AG04450 (cell line): ENCODE results near the gene VWA5B1. TPM values are rescaled to one million over a fixed set of nuclear protein-coding genes. Genes with fewer than 3 reads are reported as not detected.

Experiments
- CTCF ChIA-PET: fragments of 300-600, 350-600 bp; formaldehyde crosslinking; extraction: SDS; loops from one replicate; lab custom pipeline; 2022; ENCODE audit warnings: antibody characterized with exemption, inconsistent platforms; lab: Charles Lee
- POLR2A ChIA-PET: fragments of 350-600 bp; formaldehyde crosslinking; extraction: SDS; loops from one replicate; lab custom pipeline; 2021; ENCODE audit warnings: antibody characterized with exemption, inconsistent platforms; lab: Yijun Ruan, JAX
- DNase-seq: peaks from one replicate; pipeline ENCODE4 v3.0.0-alpha.2; 2011; ENCODE audit warnings: low read depth, low spot score
- H3K27ac ChIP-seq: one replicate; pipeline ENCODE4 v1.5.1; 2012; ENCODE audit warnings: low read depth, low read length, control low read depth
- H3K27me3 ChIP-seq: one replicate; pipeline ENCODE4 v1.6.0; 2012; ENCODE audit warnings: low read length; ENCODE audit not compliant: control insufficient read depth, insufficient read depth
- H3K4me3 ChIP-seq: 2 replicates; pipeline ENCODE4 v1.5.1; 2011; ENCODE audit warnings: mild to moderate bottlenecking, low read depth, low read length, control low read depth
- H3K9me3 ChIP-seq: 2 replicates; pipeline ENCODE4 v1.5.1; 2012; ENCODE audit warnings: low read length; ENCODE audit not compliant: control insufficient read depth, insufficient read depth
- polyA plus RNA-seq: library from polyadenylated mRNA; depleted of rRNA; stranded (reverse); fragments of >200 nt; gene quantifications from 2 replicates; pipeline ENCODE4 v1.2.3, GENCODE V29; 2011
- TF ChIP-seq, protein P1 (sequence below): IDR thresholded peaks from 2 replicates; pipeline ENCODE4 v1.5.1; 2011; ENCODE audit warnings: low read depth, low read length, control low read depth, inconsistent platforms

VWA5B1 gene
- polyA plus RNA-seq, 1 experiment = not detected

DNA sequence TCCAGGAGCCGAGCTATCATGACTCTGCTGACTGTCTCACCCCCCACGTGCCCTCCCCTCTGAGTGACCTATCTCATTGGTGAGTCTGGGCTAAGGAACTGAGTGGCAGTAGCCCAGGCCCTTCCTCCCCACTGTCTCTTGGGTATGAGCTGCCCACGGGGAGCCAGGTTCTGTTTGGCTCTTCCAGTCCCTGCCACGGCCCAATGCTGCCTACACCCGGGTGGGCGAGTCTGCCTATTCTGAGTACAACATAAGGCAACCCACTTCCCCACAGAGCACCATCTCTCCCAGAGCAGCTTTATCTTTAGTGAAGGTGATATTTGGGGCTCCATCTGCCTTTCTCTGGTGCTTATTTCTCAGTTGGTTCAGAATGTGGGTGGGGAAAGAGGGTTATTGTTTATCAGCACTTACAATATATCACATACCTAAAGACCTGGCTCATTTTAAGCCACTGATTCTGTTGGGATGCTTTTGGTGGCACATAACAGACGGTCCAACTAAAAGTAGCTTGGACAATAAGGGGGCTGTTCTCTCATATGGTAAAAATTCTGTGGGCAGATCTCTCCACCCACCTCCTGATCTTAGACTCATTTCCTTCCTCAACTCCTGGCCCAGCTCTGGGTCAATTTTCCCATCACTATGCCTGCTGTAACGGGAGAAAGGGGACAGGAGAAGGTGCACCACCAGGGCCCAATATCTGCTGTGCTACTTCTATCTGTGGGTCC, 27.7 kb upstream of the VWA5B1 start:
- no peak for DNase-seq
- Histone ChIP-seq H3K9me3 (no peaks in the 10 kb centered on the region), H3K27ac (no peak overlapping the region), H3K4me3 (no peak overlapping the region), H3K27me3 (peaks cover 2% of the 10 kb centered on the region)
- TF ChIP-seq, protein P1, sequence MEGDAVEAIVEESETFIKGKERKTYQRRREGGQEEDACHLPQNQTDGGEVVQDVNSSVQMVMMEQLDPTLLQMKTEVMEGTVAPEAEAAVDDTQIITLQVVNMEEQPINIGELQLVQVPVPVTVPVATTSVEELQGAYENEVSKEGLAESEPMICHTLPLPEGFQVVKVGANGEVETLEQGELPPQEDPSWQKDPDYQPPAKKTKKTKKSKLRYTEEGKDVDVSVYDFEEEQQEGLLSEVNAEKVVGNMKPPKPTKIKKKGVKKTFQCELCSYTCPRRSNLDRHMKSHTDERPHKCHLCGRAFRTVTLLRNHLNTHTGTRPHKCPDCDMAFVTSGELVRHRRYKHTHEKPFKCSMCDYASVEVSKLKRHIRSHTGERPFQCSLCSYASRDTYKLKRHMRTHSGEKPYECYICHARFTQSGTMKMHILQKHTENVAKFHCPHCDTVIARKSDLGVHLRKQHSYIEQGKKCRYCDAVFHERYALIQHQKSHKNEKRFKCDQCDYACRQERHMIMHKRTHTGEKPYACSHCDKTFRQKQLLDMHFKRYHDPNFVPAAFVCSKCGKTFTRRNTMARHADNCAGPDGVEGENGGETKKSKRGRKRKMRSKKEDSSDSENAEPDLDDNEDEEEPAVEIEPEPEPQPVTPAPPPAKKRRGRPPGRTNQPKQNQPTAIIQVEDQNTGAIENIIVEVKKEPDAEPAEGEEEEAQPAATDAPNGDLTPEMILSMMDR = no peak
- POLR2A ChIA-PET = no interaction called here
- CTCF ChIA-PET = no interaction called here

DNA sequence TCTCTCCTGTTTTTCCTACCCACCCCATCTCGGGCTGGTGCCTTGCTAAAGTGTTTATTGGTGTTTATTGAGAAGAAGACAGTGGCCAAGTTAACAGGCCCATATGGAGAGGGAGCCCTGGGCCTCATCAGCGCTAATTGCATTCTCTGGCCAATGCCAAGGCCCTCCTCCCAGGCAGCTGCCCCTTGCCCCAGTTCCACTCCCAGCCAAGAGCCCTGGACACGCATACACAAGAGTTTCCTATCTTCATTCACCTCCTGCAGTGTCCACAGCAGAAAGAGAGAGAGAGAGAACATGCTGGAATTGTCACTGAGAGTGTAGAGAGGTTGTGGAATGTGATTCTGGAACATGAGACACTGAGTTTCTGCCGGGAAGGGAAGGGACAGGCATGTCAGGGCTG, 25.4 kb upstream of the VWA5B1 start:
- TF ChIP-seq, protein P1 = no peak
- Histone ChIP-seq H3K9me3 (no peaks in the 10 kb centered on the region), H3K4me3 (no peak overlapping the region), H3K27me3 (no peaks in the 10 kb centered on the region), H3K27ac (no peak overlapping the region)
- CTCF ChIA-PET = interaction anchor here (1.8 kb wide), 1 partner anchor 228 kb away, joined by 5 read pairs; no protein-coding TSS in a partner anchor
- POLR2A ChIA-PET = no interaction called here
- no peak for DNase-seq

DNA sequence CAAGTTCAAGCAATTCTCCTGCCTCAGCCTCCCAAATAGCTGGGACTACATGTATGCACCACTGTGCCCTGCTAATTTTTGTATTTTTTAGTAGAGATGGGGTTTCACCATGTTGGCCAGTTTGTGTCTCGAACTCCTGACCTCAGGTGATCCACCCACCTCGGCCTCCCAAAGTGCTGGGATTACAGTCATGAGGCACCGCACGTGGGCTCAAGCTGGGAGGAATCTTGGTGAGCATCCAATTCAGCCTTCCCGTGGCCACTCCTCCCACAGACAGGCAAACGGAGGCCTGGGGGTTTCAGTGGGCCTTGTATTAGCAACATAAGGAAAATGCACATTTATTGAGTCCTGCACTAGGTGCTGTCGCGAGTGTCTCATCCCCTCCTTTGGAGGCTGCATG, 24.5 kb upstream of the VWA5B1 start:
- Histone ChIP-seq H3K4me3 (no peak overlapping the region), H3K27me3 (no peaks in the 10 kb centered on the region), H3K27ac (no peak overlapping the region), H3K9me3 (no peaks in the 10 kb centered on the region)
- ChIA-PET POLR2A (no interaction called here), CTCF (interaction anchor here (0.6 to 1.8 kb wide), 2 partner anchors 227 to 741 kb away, joined by 3 to 5 read pairs; no protein-coding TSS in a partner anchor)
- TF ChIP-seq, protein P1 = no peak
- DNase-seq = no peak

DNA sequence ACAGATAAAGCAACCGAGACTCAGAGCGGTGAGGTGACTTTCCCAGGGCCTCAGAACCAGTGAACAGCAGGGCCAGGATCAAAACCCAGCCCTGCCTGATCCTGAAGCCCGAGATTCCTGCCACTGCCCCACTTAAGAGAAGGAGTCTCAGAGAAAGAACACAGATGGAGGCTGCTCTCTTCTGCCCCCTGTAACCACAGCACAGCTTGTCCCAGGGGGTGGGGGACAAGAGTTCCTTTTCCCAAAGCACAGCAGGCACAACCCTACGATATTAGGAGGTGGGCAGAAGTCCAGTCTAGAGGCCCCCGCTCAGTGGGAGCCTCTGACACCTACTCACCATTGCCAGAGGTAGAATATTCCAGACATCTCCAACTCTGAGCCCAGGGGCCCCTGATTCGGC, 24.0 kb upstream of the VWA5B1 start:
- Histone ChIP-seq H3K27ac (peak overlapping the region; percentile 11), H3K9me3 (no peaks in the 10 kb centered on the region), H3K4me3 (no peak overlapping the region), H3K27me3 (peaks cover 2% of the 10 kb centered on the region)
- no peak for DNase-seq
- ChIA-PET CTCF (interaction anchor here (0.6 to 1.8 kb wide), 2 partner anchors 54 to 227 kb away, joined by 5 to 6 read pairs; no protein-coding TSS in a partner anchor), POLR2A (no interaction called here)
- TF ChIP-seq, protein P1 = no peak; the same call in 1 of the 2 replicates
